GM18526 (cell line): Measurements from ENCODE around the gene SDK2.

Experiments
- POLR2A ChIP-seq: IDR thresholded peaks from 3 replicates; pipeline ENCODE4 v1.6.1; 2011; ENCODE audit not compliant: insufficient read length; ENCODE audit errors: extremely low read depth

The SDK2 gene

GRCh38 chr17:73612031-73612472 is 32.2 kb downstream of the SDK2 start:
- TF ChIP-seq POLR2A = no peak

GRCh38 chr17:73611630-73612029 is 32.6 kb downstream of the SDK2 start:
- no peak for TF ChIP-seq POLR2A

GRCh38 chr17:73610331-73610911 is 33.8 kb downstream of the SDK2 start:
- TF ChIP-seq POLR2A = no peak

GRCh38 chr17:73609758-73610157 is 34.5 kb downstream of the SDK2 start:
- no peak for TF ChIP-seq POLR2A

GRCh38 chr17:73609060-73609459 is 35.2 kb downstream of the SDK2 start:
- TF ChIP-seq POLR2A = no peak

GRCh38 chr17:73605444-73605843 is 38.8 kb downstream of the SDK2 start:
- no peak for TF ChIP-seq POLR2A

GRCh38 chr17:73604476-73604875 is 39.8 kb downstream of the SDK2 start:
- TF ChIP-seq POLR2A = no peak

- no peak for TF ChIP-seq POLR2A
Observed at GRCh38 chr17:73603971-73604370, 40.3 kb downstream of the SDK2 start.

- TF ChIP-seq POLR2A = no peak
Observed at GRCh38 chr17:73600103-73600871, 44.0 kb downstream of the SDK2 start.

GRCh38 chr17:73599599-73599998 is 44.6 kb downstream of the SDK2 start:
- TF ChIP-seq POLR2A = no peak

- TF ChIP-seq POLR2A = no peak
Observed at GRCh38 chr17:73598212-73598611, 46.0 kb downstream of the SDK2 start.

- TF ChIP-seq POLR2A = no peak
Observed at GRCh38 chr17:73595931-73596330, 48.3 kb downstream of the SDK2 start.

- TF ChIP-seq POLR2A = no peak
Observed at GRCh38 chr17:73595479-73595878, 48.8 kb downstream of the SDK2 start.

GRCh38 chr17:73595068-73595467 is 49.2 kb downstream of the SDK2 start:
- TF ChIP-seq POLR2A = no peak

GRCh38 chr17:73594598-73594997 is 49.6 kb downstream of the SDK2 start:
- no peak for TF ChIP-seq POLR2A

GRCh38 chr17:73594025-73594424 is 50.2 kb downstream of the SDK2 start:
- TF ChIP-seq POLR2A = no peak
